Panc1 (cell line): Measurements from ENCODE around the gene PRIMPOL.

Source experiments
- CTCF ChIP-seq: fragments of 450-650 bp; IDR thresholded peaks from 2 replicates; pipeline ENCODE4 v1.5.1; 2017; ENCODE audit warnings: mild to moderate bottlenecking
- POLR2AphosphoS5 ChIP-seq: IDR thresholded peaks from 2 replicates; pipeline ENCODE4 v1.6.1; 2012; ENCODE audit warnings: mild to moderate bottlenecking, low read depth, low read length, moderate library complexity
- REST ChIP-seq, 2 experiments: IDR thresholded peaks; 2 replicates each; pipeline ENCODE4 v1.6.1; 2011 to 2012; ENCODE audit warnings: low read depth in 2 of 2, control low read depth in 1 of 2, low read length in 1 of 2, mild to moderate bottlenecking in 1 of 2, moderate library complexity in 1 of 2; ENCODE audit not compliant: insufficient read depth in 1 of 2
- SIN3A ChIP-seq: IDR thresholded peaks from 2 replicates; pipeline ENCODE4 v1.6.1; 2012; ENCODE audit warnings: low read depth, mild to moderate bottlenecking, low read length, moderate library complexity, borderline replicate concordance; ENCODE audit not compliant: insufficient read depth
- TCF7L2 ChIP-seq: IDR thresholded peaks from 2 replicates; pipeline ENCODE4 v1.6.1; 2011; ENCODE audit warnings: mild to moderate bottlenecking, low read depth, low read length, inconsistent platforms

GRCh38 chr4:184653650-184654049, 4.1 kb downstream of the PRIMPOL start:
- no peak for TF ChIP-seq CTCF
- no peak for TF ChIP-seq TCF7L2
- no peak for TF ChIP-seq POLR2AphosphoS5
- TF ChIP-seq REST (IDR thresholded peaks at IDR 0.05; ENCODE audit: insufficient read depth in 1 of 2, low read depth in 2 of 2, low read length in 1 of 2): no peak
- no peak for TF ChIP-seq SIN3A
